ENCODE data around the gene TSPAN13.

The TSPAN13 gene

DNA sequence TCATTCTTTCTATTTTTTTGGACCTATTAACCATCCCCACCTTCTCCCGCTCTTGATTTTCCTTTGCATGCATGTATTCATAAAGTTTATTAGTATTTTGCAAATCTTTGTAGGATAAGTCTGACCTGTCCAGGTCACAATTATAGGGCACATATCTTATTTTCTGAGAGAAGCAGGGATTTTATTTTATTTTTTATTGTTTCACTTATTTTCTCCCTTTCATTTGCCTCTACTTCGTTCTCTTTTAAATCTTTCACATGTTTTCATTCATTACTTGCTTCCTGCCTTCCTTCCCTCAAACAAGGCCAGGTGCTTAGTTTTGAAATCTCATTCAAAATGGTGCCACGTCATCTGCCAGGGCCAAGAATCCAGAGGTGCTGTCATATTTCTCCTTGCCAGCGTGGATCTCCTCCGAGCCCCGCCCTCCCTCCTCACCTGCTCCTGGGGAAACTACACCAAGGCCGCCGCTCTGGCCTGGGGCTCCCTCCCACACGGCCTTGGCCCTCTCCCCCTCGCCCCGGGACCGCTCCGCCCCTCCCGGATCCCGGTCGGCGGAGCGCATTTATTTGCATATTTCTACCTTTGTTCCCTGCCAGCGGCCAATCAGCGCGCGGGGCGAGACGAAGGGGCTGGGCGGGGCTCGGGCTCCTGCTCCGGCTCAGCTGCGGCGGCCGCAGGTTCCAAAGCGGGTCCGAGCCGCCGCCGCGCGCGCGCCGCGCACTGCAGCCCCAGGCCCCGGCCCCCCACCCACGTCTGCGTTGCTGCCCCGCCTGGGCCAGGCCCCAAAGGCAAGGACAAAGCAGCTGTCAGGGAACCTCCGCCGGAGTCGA, at the start of gene TSPAN13:
Gene TSPAN13 (plus strand): TSS at position 654 of the 830 bp plus-strand sequence. CDS start 213 bp downstream, outside the sequence.
- TF ChIP-seq ZNF274 (IDR thresholded peaks at IDR 0.05; ENCODE audit: low read depth, low read length): no peak
- H3K4me3 ChIP-seq (ENCODE audit: low read length): peak within 1 kb of the TSS; percentile 50

DNA sequence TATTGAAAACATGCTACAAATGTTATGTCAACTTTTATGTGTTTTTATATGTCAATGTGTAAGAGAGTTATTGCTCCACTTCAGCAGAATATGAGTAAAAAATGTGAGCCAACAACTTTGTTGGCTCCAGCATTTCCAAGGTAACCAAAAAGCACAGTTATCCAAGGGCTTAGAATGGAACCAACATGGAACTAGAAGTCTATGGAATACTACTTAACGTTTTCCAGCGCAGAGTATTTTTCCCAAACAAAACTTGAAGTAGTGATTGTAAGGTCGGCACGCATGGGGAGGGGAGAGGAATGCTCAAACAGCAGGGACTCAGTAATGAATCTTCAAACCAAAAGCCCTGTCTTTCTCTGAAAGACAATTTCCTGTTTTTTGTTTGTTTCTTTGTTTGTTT, 45.0 kb upstream of the TSPAN13 start:
- no peak for TF ChIP-seq ZNF274 (IDR thresholded peaks at IDR 0.05; ENCODE audit: low read depth, low read length)
- no peak overlapping the region for H3K4me3 ChIP-seq (ENCODE audit: low read length)

DNA sequence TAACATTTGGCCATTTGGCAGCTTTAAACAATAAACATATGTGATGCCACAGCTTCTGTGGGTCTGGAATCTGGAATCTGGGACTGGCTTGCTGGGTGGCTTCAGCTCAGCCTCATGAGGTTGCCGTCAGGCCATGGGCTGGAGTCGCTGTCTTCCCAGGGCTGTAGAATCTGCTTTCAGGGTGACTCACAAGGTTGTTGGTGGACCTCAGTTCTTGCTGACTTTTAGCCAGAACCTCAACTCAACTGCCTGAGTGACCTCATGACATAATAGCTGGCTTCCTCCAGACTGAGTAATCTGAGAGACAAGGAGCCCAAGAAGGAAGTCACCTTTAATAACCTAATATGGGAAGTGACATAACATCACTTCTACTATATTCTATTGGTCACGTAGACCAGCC, 44.6 kb upstream of the TSPAN13 start:
- H3K4me3 ChIP-seq (ENCODE audit: low read length): no peak overlapping the region
- no peak for TF ChIP-seq ZNF274 (IDR thresholded peaks at IDR 0.05; ENCODE audit: low read depth, low read length)

DNA sequence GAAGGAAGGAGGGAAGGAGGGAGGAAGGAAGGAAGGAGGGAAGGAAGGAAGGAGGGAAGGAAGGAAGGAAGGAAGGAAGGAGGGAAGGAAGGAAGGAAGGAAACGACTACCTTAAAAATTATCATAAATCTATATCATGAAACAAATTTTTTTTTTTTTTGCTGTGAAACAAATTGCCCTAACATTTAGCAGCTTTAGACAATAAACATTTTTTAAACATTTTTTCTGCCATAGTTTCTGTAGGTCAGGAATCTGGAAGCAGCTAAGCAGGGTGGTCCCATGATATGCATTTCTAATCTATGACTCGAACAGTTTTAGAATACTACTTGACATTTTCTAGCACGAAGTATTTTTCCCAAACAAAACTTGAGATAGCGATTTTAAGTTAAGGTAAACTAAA, 42.9 kb upstream of the TSPAN13 start:
- TF ChIP-seq ZNF274 (IDR thresholded peaks at IDR 0.05; ENCODE audit: low read depth, low read length): no peak
- H3K4me3 ChIP-seq (ENCODE audit: low read length): no peak overlapping the region

DNA sequence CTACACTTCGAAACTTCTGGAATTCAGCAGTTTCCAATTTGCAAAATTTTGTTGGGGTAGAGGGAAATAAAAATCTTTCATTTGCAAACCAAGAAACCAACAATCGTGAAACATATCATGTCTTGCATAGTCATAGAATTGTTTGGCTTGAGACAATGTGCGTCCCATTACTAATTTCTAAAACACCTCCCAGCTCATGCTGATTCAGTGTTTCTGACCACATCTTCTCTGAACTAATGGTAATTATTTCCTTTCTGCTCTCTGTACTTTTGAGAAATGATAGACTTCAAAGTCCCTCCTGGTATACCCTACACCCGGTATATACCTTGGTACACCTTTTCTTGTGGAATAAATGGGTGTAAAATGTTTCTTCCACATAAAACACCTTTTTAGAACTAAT, 41.8 kb upstream of the TSPAN13 start:
- H3K4me3 ChIP-seq (ENCODE audit: low read length): no peak overlapping the region
- no peak for TF ChIP-seq ZNF274 (IDR thresholded peaks at IDR 0.05; ENCODE audit: low read depth, low read length)

DNA sequence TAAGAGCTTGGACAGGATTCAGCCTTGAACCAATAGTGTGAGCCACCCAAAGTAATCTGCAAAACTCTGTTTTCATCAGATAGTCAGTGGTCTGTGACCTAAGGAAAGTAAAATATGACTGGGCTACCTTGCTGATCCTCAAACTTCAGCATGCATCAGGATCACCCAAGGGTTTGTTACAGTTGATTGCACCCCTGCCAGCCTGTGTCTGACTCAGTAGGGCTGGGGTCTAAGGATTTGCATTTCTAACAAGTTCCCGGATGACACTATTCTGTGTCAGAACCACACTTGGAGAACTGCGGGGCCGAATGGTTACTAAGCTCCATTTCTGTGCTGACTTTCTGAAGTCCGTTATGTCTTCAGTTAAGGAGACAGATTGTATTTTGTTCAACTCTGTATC, 40.6 kb upstream of the TSPAN13 start:
- H3K4me3 ChIP-seq (ENCODE audit: low read length): no peak overlapping the region
- TF ChIP-seq ZNF274 (IDR thresholded peaks at IDR 0.05; ENCODE audit: low read depth, low read length): no peak

DNA sequence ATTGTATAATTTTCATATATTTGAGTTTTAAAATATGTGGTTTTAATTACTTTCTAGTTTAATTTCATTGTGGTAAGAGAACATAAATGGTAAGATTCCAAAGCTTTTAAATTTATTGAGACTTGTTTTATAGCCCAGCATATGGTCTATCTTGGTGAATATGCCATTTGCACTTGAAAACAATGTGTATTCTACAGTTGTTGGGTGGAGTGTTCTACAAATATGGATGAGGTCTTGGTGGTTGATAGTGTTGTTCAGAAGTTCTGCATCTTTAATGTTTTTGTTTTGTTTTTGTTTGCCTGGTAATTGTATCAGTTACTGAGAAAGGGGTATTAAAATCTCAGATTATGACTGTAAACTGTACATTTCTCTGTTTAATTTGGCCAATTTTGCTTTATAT, 37.6 kb upstream of the TSPAN13 start:
- TF ChIP-seq ZNF274 (IDR thresholded peaks at IDR 0.05; ENCODE audit: low read depth, low read length): no peak

DNA sequence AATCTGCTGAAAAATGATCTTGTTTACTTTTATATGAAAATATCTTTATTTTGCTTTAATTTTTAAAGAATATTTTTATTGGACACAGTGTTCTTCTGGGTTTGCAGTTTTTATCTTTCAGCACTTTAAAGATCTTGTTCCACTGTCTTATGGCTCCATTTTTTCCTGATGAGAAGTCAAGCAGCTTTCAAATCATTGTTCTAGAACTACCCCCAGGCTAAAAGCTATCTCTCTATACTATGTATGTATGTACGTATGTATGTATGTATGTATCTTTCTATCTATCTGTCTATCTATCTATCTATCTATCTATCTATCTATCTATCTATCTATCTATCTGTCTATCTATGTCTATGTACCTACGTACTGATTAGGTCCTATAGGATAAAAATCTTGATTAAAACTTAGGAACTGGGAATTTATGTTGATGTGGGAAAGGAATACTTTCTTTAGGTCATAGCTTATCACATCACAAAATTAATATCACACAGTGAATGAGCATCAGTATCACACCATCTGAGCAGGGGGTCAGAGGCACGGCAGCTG, 35.4 kb upstream of the TSPAN13 start:
- H3K4me3 ChIP-seq (ENCODE audit: low read length): no peak overlapping the region
- TF ChIP-seq ZNF274 (IDR thresholded peaks at IDR 0.05; ENCODE audit: low read depth, low read length): no peak

More for the DNA sequence above, 37.6 kb upstream of the TSPAN13 start:
- H3K4me3 ChIP-seq (ENCODE audit: low read length): no peak overlapping the region

DNA sequence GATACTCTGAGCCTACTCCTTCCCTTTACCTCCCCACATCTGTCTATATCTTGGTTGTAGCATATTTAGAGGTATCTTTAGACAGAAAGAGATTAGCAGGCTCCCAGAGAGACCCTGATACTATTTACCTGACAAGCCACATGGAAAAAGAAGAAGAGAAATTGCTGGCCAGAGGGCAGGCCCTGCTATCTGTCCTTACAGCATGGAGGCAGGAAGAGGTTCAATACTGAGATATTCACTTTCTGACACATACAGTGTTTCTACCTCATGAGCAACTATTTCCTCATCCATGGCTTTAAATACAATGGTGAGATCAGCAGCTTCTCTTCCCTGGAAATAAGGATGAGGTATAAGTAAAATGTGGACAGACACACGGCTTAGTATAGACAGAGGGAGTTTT, 33.9 kb upstream of the TSPAN13 start:
- TF ChIP-seq ZNF274 (IDR thresholded peaks at IDR 0.05; ENCODE audit: low read depth, low read length): no peak
- no peak overlapping the region for H3K4me3 ChIP-seq (ENCODE audit: low read length)

DNA sequence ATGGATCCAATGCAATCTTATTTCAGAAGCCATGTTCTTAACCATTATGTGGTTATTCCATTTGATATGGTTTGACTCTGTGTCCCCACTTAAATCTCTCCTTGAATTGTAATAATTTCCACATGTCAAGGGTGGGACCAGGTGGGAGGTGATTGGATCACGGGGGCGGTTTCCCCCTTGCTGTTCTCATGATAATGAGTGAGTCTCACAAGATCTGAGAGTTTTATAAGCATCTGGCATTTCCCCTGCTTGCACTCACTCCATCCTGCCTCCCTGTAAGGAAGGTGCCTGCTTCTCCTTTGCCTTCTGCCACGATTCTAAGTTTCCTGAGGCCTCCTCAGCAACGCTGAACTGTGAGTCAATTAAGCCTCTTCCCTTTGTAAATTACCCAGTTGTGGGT, 32.0 kb upstream of the TSPAN13 start:
- H3K4me3 ChIP-seq (ENCODE audit: low read length): no peak overlapping the region
- TF ChIP-seq ZNF274 (IDR thresholded peaks at IDR 0.05; ENCODE audit: low read depth, low read length): no peak

DNA sequence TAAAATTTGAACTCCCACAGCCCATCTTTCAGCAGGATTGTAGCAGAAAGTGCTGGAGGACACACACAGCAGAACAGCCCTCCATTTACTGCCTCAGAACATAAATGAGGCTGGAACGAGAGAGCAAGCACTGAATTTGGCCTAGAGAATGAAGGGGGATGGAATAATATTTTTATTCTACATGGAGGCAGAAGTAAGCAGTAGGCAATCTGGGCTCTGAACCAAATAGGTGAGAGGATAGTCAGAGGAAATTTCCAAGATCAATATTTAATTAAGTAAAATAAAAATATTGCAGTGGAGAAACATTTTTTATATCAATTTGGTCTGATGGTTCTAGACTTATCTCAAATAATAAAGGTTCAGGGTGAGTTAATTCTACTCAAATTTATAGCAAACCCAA, 29.2 kb upstream of the TSPAN13 start:
- no peak overlapping the region for H3K4me3 ChIP-seq (ENCODE audit: low read length)
- no peak for TF ChIP-seq ZNF274 (IDR thresholded peaks at IDR 0.05; ENCODE audit: low read depth, low read length)

DNA sequence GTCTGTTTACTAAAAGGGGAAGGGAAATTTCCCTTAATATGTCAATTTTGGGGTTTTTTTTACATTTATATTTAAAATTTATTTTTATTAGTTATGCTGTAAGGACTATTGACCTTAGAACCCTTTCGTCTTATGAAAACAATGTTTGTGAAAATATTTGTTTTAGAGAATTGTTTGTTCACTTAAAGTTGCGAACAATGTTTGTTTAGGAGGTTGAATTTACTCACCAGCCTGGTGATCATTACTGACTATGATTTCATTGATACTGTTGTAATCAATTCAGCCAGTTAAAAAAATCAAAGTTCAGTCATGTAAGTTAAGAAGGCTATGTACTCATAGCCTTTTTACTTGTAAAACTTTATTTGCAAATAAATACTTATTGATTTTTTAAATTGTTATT, 27.4 kb upstream of the TSPAN13 start:
- no peak overlapping the region for H3K4me3 ChIP-seq (ENCODE audit: low read length)
- TF ChIP-seq ZNF274 (IDR thresholded peaks at IDR 0.05; ENCODE audit: low read depth, low read length): no peak

DNA sequence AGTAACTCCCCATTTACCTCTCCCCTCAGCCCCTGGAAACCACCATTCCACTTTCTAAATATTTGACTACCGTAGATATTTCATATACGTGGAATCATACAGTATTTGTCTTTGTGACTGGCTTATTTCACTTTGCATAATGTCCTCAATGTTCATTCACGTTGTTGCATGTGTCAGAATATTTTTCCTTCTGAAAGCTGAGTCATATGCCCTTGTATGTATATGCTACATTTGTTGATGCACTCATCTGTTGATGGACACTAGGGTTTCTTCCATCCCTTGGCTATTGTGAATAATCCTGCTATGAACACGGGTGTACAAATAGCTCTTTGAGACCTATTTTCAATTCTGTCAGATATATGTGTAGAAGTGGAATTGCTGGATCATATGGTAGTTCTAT, 25.8 kb upstream of the TSPAN13 start:
- TF ChIP-seq ZNF274 (IDR thresholded peaks at IDR 0.05; ENCODE audit: low read depth, low read length): no peak
- H3K4me3 ChIP-seq (ENCODE audit: low read length): no peak overlapping the region

DNA sequence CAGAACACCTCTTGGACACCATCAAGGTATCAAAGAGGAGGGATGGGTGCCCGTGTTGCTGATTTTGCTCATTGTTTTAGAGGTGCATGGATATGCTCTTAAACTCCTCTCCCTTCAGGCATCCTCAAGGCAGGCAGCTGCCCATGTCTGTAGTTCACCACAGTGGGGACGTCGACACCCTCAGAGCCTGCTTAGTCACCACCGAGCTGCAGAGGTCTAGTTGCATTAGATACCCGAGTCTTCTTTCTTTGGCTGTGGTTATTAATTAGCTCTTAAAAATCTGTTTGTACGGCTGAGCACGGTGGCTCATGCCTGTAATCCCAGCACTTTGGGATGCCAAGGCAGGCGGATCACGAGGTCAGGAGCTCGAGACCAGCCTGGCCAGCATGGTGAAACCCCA, 24.7 kb upstream of the TSPAN13 start:
- H3K4me3 ChIP-seq (ENCODE audit: low read length): no peak overlapping the region
- no peak for TF ChIP-seq ZNF274 (IDR thresholded peaks at IDR 0.05; ENCODE audit: low read depth, low read length)

DNA sequence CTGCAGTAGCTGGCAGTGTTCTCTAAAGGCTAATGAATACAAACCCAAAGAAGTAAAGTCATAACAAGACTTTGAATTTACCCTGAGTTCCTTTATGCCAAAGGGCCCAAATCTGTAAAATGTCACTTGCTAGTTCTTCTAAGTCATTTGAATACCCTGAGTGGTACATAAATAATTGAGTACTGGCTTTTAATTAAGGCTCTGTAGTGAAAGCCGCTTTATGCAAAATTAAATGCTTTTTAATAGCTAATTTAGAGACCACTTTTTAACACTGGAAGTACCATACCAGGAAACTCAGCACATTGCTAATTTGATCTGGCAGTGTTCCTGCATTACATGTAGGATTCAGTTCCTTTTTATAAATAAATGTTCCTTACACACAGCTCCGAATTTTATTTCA, 24.0 kb upstream of the TSPAN13 start:
- TF ChIP-seq ZNF274 (IDR thresholded peaks at IDR 0.05; ENCODE audit: low read depth, low read length): no peak
- no peak overlapping the region for H3K4me3 ChIP-seq (ENCODE audit: low read length)
